GM21360 (cell line): ENCODE data around the gene CD9.
"Not testable (repeated sequence)": the region's sequence is repeated elsewhere in the genome, so short reads cannot be mapped to it uniquely, and the experiment has no call there.

Experiments
- ATAC-seq: cut with Tn5 transposase; IDR thresholded peaks from one replicate; pipeline ENCODE4 v1.9.1; 2021; ENCODE audit warnings: mild to moderate bottlenecking, moderate library complexity; ENCODE audit not compliant: unreplicated experiment

Gene CD9

DNA sequence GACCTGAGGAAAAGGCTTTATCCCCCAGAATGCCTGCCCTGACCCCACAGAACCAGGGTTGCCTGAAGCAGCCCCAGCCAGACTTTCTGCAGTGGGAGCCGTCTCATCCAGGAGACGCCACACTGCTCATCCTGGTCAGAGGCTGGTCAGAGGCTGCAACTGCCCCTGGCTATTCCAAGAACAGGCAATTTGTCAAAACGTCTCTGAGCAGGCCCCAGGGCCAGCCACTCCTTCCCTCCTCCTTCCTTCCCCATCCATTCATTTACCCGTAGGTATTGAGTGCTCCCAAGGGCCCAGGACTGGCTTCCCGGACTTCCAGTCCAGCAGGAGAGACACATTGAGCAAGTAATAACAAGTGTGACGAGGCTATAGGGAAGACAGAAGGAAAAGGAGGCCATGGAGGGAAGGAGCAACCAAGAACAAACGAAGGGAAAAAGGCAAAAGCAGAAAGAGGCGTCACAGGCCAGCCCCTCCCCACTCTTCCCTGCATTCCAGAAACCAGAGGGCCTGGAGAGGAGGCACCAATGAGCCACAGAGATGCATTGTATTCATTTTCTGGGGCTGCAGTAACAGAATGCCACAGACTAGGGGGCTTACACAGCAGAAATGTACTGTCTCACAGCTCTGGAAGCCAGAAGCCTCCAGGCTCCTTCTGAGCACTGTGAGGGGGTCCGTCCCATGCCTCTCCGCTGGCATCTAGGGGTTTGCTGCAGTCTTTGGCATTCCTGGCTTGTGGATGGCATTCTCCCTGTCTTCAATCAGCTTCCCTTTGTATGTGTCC, 21.0 kb upstream of the CD9 start:
- no peak for ATAC-seq

DNA sequence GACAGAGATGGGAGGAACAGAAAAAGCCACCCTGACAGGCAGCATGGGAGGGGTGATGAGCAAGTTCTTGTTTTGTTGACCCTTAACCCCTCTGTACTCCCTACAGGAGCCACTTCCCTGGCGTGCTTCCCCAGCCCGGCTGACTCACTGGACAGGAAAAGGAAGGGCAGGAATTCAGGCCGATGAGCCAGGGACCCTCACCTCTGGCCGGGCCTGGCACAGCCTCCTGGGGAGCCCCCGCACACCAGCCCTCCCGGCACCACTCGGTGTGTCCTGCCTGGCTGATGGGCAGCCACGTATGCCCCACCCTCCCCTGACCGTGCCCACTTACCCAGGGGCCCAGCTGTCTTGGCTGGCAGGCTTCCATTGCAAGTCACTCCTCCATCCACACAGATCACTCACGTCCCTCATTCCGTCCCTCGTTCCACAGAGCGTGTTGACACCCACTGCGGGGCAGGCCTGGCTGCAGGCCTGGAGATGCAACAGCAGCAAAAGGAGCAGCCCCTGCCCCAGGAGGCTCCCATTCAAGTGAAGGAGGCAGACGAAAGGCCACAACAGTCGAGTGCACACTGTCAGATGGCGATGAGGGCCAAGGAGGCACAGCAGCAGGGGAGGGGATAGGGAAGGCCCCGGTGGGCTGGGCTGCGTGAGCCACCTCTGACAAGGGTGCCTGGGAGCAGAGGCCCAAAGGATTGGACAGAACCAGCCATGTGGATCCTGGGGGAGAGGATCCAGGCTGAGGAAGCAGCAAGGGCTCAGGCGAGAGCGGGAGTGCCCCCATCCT, 19.7 kb upstream of the CD9 start:
- ATAC-seq: no peak

DNA sequence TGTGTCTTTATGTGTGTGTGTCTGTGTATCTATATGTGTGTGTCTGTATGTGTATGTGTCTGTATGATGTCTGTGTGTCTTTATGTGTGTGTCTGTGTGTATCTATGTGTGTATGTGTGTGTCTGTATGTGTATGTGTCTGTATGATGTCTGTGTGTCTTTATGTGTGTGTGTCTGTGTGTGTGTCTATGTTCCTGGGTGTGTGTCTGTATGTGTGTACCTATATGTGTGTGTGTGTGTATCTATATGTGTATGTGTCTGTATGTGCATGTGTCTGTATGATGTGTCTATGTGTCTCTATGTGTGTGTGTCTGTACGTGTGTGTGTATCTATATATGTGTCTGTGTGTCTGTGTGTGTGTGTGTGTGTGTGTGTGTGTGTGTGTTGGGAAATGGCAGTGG, 19.0 kb upstream of the CD9 start:
- ATAC-seq: no peak

DNA sequence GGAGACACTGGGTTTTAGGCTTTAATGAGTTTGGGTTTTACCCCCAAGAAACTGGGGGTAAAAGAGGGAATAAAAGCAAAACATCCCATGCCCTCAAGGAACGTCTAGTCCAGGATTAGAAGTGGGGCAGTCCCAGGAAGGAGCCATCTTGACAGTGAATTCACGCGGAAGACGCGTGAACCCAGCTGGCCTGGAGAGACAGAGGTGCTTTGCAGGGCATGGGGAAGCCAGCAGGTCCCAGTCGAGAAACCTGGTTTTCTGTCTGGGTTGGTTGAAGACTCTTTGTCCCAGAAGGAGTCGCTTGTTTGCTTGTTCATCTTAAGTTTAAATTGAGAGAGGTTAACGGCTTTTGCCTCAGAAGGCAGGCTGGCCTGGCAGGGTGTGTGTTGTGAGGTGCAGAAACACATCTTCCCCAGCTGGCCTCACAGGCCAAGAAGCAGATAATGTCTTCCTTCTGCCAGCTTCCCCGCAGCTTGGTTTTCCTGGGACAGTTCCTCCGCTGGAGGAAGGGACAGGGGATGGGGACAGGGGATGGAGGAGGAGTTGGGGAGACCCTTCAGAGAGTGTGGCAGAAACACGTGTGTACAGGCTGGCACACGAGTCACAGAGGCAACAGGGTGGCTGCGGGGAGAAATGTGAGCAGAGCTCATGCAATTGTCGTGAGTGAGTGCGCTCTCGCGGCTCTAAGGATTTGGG, 18.5 kb upstream of the CD9 start:
- no peak for ATAC-seq

DNA sequence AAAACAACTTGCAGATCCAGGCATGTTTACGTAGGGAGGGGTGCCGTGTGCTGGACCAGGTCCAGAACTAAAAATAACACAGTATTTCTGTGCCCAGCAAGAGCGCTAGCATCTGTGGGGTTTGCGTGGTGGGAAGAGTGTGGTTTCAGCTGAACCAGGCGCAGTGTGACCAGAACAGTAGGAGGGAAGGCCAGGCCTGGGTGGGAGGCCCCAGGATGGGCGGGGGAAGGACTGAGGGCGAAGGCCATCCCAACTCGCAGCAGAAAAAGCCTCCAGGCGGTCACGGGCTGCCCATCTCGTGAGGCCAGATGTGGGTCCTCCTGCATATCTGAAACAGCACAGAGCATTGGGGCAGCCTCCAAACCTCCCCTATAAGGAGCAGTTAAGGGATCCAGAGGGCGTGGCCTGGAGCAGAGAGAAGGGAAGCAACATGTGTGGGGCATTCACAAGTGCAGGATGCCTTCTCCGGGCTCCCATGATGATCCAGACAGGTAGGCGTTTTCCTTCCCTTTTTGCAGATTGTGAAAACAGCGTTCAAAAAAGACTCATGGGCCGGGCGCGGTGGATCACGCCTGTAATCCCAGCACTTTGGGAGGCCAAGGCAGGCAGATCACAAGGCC, 17.8 kb upstream of the CD9 start:
- ATAC-seq: no peak

DNA sequence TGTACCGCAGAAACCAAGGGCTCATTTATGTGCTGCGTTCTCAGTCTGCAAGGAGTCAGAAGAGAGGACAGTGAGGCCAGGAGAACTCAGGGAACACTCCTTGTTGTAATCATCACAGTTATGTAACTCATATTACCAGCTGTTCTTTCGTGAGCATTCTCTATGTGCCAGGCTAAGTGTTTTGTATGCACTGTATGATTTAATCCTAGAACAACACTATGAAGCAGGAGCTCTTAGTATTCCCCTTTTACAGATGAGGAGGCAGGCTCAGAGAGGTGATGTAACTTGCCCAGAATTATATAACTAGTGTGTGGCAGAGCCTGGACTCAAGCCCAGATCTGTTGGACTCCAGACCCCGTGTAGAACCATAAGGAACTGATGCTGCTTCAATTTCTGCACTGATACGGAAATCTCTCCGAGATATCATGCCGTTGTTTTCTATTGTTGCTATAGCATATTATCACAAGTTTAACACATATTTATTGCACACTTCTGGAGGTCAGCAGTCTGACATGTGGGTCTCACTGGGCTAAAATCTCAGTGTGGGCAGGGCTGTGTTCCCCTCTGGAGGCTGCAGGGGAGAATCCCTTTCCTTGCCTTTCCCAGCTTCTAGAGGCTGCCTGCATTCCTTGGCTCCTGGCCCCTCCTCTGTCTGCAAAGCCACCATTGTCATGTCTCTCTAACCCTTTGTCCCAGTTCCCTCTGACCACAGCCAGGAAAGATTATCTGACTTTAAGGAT, 16.3 kb upstream of the CD9 start:
- no peak for ATAC-seq

DNA sequence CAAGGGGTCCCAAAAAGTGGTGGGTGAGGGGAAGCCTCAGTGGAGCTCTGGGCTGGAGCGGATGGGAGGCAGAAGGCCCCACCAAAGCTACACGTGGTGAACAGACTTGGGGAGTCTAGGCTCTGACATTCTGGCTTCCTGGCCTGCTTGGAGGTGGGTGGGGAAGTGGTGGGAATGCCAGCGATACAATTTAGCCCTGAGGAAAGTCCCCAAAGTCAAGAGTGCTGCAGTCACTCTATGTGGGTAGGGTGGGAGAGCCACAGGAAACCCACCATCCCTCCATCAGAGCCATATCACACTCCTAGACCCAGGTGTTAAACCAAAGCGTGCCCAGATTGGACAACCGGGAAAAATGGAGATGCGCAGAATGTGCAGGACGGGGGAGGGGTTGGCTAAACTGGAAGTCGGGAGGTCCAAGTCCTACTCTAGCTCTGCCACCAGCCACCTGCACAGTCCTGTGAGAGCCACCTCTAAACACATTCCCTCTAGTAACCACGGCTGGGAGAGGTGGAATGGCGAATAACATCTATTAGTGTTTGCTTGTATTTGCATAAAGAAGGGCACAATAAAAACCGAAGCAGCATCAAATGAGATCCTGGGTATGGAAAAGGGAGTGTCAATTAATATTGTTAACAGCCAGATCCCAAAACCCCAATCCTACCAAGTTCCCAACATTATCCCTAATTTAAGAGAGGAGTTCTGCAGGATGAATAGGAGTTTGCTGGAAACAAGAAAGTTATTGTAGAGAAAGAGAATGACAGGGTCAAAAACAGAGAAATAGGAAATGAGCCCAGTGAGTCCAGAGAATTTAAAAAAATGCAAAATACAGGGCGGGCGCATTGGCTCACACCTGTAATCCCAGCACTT, 14.0 kb upstream of the CD9 start:
- no peak for ATAC-seq

DNA sequence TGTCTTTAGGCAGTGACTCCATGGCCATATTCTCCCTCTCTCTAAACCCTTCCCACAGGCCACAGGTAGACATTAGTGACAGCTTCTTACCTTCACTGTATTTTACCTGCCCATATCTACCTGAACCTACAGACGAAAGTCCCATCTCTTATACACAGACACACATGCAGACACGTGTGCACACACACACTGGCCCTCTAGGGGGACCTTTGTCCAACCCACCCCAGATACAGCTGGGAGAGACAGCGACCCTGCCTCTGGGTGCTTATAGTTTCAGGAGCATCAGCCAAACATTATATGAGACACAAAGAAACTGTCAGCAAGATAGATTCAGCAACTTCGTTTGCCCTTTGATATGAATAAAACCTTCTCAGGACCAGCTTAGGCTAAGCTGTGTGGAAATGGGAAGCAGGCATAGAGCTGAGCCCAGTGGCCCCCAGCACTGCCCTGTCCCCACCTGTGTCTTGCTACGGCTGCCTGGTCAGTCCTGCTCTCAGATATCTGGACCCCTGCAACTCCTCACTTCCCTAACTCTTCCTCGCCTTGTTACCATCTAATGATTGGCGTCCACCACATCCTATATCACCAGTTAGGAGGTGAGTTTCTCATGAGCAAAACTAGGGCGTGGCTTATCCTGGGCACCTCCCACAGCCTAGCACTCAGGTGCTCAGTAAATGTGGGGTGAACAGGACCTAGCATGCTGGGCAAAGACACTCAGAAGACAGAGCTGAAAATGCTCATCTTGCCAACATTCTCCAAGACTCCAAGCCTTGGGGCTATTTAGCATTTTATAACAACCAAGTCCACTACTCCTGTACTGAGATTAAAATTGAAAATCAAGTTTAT, 12.0 kb upstream of the CD9 start:
- ATAC-seq: no peak

DNA sequence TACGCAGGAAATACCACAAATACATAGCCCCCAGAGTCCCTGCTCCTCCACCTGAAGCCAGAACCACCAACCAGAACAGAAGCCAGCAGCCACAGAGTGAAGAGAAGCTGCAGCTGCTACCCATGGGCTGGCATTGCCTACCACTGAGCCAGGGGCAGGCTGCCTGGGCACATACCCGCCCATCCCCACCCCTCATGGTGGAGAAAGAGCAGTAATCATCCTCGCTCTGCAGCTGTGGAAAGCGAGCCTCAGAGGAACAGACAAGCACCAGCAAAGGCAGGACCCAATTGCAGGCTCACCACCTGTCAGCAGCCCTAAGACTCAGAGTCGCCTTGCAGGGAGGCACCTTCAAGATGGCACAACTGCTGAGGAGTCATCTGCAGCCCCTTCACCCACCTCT, 11.2 kb upstream of the CD9 start:
- no peak for ATAC-seq

DNA sequence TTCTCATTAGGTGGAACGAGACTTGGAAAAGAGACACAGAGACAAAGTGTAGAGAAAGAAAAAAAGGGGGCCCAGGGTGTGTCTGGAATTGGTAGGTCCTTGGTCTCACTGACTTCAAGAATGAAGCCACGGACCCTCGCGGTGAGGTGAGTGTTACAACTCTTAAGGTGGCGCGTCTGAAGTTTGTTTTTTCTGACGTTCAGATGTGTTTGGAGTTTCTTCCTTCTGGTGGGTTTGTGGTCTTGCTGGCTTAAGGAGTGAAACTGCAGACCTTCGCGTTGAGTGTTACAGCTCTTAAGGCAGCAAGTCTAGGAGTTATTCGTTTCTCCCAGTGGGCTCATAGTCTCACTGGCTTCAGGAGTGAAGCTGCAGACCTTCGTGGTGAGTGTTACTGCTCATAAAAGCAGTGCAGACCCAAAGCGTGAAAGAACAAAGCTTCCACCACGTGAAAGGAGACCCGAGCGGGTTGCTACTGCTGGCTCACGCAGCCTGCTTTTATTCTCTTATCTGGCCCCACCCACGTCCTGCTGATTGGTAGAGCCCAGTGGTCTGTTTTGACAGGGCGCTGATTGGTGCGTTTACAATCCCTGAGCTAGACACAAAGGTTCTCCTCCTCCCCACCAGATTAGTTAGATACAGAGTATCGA, 10.1 kb upstream of the CD9 start:
- not testable (repeated sequence) for ATAC-seq

DNA sequence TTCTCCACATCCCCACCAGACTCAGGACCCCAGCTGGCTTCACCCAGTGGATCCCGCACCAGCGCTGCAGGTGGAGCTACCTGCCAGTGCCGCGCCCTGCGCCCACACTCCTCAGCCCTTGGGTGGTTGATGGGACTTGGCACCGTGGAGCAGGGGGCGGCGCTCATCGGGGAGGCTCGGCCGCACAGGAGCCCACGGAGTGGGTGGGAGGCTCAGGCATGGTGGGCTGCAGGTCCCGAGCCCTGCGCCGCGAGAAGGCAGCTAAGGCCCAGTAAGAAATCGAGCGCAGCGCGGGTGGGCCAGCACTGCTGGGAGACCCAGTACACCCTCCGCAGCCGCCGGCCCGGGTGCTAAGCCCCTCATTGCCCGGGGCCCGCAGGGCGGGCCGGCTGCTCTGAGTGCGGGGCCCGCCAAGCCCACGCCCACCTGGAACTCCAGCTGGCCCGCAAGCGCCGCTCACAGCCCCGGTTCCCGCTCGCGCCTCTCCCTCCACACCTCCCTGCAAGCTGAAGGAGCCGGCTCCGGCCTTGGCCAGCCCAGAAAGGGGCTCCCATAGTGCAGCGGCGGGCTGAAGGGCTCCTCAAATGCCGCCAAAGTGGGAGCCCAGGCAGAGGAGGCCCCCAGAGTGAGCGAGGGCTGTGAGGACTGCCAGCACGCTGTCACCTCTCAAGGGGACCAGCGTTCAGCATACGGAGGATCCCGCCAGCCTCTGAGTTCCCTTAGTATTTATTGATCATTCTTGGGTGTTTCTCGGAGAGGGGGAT, 9.3 kb upstream of the CD9 start:
- ATAC-seq: not testable (repeated sequence)

DNA sequence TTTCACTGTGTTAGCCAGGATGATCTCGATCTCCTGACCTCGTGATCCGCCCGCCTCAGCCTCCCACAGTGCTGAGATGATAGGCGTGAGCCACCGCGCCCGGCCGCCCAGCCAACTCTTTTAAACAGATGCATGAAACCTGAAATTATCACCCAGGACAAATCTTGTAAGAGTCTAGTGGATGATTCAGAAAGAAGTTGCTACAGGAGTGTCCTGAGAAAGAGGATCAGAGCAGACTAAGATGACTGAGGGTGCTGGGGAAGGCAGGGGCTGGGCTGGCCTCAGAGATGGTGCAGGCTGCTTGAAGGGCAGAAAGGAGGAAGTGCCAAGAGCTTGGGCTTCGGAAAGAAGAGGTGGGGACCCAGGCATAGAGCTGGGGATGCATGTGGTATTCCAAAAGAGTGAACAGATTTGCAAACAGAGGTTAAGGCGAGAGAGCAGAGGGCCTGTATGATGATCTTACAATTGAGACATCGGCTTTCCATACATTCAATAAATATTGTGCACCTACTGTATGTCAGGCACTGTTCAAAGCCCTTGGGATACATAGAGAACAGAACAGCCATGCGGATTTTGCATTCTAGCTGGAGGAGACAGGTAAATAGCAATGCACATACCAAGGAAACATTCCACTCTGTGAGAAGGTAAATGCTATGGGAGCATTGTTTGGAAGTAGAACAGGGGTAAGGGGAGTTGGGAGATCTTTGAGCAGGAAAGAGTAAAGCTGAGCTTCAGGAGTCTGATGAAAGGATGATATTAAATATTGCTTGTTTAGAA, 7.4 kb upstream of the CD9 start:
- no peak for ATAC-seq

DNA sequence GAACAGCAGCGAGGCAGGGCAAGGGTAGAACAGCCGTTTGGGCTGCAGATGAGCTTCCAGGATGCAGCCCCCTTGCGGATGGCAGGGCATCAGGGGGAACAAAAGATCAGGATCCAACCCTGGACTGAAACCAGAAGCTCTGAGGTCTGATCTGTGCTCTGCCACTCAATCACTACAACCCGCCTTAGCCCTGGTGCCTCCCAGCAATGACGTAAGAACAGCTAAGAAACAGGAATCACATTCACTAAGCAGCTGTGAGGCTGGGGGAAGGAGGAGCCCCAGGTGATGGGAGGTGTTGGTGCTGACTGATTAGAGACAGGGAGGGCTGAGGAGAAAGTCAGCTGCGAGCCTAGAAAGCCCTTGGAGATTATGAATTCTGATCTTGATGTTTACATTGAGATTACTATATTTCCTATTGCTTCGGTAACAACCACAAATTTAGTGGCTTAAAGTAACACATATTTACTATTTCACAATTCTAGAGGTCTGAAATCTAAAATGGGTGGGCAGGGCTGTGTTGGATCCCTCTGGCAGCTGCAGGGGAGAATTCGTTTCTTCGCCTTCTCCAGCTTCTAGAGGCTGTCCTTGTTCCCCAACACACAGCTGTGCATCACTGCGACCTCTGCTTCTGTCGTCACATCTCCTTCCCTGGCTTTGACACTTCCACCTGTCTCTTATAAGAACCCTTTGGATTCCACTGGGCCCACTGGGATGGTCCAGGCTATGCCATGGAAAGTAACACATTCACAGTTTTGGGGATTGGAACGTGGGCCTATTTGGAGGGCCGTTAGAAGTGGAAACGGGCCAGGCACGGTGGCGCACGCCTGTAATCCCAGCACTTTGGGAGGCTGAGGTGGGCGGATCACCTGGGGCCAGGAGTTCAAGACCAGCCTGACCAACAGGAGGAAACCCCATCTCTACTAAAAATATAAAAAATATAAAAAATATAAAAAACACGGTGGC, 6.1 kb upstream of the CD9 start:
- ATAC-seq: no peak

DNA sequence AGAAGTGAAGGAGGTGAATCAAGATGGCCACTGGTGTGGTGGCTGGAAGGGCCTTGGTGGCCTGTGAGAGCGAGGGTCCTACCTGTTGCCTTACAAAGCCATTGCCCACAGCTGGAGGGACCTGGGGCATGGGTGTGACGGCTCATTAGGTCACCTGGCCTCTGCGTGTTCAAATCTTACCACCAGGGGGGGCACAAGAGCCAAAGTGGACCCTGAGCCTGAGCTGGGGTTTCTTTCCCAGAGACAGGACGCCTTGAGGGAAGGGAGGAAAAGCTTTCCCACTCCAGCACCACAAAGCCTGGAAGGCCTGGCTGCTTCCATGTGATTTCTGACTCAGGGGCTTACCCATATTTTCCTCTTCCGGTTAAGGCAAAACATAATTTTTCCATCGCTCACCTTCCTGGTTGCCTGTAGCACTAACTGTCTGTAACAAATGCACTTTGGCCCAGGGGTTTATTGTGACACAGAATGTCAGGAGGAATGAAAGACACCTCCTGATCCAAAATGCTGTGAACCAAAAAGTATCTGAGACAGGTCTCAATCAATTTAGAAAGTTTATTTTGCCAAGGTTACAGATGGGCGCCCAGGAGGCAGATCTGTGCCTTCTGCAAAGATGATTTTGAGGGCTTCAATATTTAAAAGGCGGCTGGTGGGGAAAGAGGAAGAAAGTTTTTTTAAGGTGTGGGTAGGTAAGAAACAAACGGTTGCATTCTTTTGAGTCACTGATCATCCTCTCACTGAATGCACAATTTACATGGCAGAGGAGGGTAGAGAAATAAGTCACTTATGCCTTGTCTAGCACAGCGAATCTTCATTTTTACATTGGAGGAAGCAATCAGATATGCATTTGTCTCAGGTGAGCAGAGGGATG, 4.3 kb upstream of the CD9 start:
- ATAC-seq: peak; percentile 48

DNA sequence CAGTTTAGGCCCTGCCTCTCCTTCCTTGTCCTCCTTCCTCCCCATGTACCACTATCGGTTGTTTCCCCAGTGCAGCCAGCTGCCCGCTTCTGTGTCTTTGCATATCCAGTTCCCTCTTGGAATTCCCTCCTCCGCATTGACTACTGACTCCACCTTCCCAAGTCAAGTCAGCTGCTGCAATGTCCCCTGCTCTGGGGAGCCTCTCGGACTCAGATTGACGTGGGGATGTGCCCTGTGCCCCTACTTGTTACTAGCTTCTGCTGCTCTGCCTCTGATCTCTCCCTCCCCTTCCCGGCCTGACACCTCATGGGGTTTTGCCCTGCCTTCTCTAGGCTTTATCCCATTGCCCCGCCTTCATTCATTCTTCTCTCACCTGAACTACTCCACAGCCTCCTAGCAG, 2.1 kb upstream of the CD9 start:
- no peak for ATAC-seq
